Tibial nerve (tissue), 4 donors: ENCODE measurements around the gene MICAL2.

Experiments used
- EP300 ChIP-seq, 2 donors: sonication (generic); formaldehyde crosslinking; IDR thresholded peaks; one replicate each; pipeline ENCODE4 v1.6.1; 2017; ENCODE audit warnings: antibody characterized with exemption in 2 of 2, mild to moderate bottlenecking in 1 of 2
- POLR2A ChIP-seq, 2 donors: fragments of 450-650 bp; IDR thresholded peaks; one replicate each; pipeline ENCODE4 v1.6.1; 2017; ENCODE audit warnings: antibody characterized with exemption in 2 of 2, mild to moderate bottlenecking in 2 of 2, moderate library complexity in 2 of 2
- TF ChIP-seq, protein P1 (sequence below), 5 experiments: fragments of 200-600 bp in 3 of 5; fragments of 450-650 bp in 2 of 5; sonication (generic) in 3 of 5; IDR thresholded peaks; one replicate each; pipeline ENCODE4 v1.5.1; 2016 to 2019; ENCODE audit warnings: antibody characterized with exemption in 5 of 5, mild to moderate bottlenecking in 3 of 5, moderate library complexity in 2 of 5

DNA sequence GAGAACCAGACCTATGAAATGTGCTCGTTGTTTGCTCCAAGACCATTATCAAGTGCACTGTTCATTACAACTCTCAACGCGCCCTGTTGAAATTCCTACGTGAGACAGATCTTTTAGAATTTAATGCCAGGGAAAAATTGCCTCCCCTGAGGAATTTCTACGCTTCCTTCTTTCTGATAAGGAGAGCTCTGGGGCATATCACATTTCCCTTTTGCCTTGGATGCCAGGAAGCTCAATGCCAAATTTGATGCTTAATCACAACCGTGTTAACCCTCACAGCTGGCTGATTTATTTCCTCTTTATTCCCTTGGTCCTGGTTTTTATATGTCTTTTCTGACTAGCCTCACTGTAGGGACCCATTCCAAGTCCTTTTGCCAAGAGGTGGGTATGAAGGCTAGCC, 109.4 kb downstream of the MICAL2 start:
- TF ChIP-seq, protein P1, sequence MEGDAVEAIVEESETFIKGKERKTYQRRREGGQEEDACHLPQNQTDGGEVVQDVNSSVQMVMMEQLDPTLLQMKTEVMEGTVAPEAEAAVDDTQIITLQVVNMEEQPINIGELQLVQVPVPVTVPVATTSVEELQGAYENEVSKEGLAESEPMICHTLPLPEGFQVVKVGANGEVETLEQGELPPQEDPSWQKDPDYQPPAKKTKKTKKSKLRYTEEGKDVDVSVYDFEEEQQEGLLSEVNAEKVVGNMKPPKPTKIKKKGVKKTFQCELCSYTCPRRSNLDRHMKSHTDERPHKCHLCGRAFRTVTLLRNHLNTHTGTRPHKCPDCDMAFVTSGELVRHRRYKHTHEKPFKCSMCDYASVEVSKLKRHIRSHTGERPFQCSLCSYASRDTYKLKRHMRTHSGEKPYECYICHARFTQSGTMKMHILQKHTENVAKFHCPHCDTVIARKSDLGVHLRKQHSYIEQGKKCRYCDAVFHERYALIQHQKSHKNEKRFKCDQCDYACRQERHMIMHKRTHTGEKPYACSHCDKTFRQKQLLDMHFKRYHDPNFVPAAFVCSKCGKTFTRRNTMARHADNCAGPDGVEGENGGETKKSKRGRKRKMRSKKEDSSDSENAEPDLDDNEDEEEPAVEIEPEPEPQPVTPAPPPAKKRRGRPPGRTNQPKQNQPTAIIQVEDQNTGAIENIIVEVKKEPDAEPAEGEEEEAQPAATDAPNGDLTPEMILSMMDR (IDR thresholded peaks at IDR 0.05), result no peak
- TF ChIP-seq POLR2A (IDR thresholded peaks at IDR 0.05) (no peak), EP300 (IDR thresholded peaks at IDR 0.05) (no peak)
